SK-N-SH (cell line): ENCODE results near the gene SPEF2.

Experiments used
- CTCF ChIP-seq: fragments of 200-600 bp; sonication (generic); IDR thresholded peaks from 2 replicates; pipeline ENCODE4 v1.6.1; 2017; ENCODE audit warnings: antibody characterized with exemption, mild to moderate bottlenecking, moderate library complexity
- EP300 ChIP-seq, 2 experiments: IDR thresholded peaks; 2 replicates each; pipeline versions ENCODE4 v1.4.0 to v1.6.1; 2012; ENCODE audit warnings: borderline replicate concordance in 1 of 2, low read depth in 1 of 2, low read length in 1 of 2
- FOSL2 ChIP-seq: IDR thresholded peaks from 2 replicates; pipeline ENCODE4 v1.4.0; 2012; ENCODE audit warnings: low read depth, mild to moderate bottlenecking, moderate library complexity, borderline replicate concordance
- GABPA ChIP-seq: IDR thresholded peaks from 2 replicates; pipeline ENCODE4 v1.4.0; 2012; ENCODE audit warnings: low read depth, mild to moderate bottlenecking
- MAX ChIP-seq: IDR thresholded peaks from 2 replicates; pipeline ENCODE4 v1.4.0; 2012; ENCODE audit warnings: low read depth
- MXI1 ChIP-seq: IDR thresholded peaks from 2 replicates; pipeline ENCODE4 v1.6.1; 2012; ENCODE audit warnings: mild to moderate bottlenecking, low read depth, low read length, improper control_type of control experiment
- POLR2AphosphoS5 ChIP-seq: IDR thresholded peaks from 2 replicates; pipeline ENCODE4 v1.6.1; 2012; ENCODE audit warnings: low read depth, low read length
- SIN3A ChIP-seq: IDR thresholded peaks from 2 replicates; pipeline ENCODE4 v1.6.1; 2012; ENCODE audit warnings: low read depth, mild to moderate bottlenecking, low read length, moderate library complexity, borderline replicate concordance
- SMC3 ChIP-seq: IDR thresholded peaks from 2 replicates; pipeline ENCODE4 v1.6.1; 2012; ENCODE audit warnings: low read depth, low read length, improper control_type of control experiment
- TAF1 ChIP-seq: IDR thresholded peaks from 2 replicates; pipeline ENCODE4 v1.6.1; 2012; ENCODE audit warnings: low read depth, mild to moderate bottlenecking, low read length, moderate library complexity, borderline replicate concordance
- TCF12 ChIP-seq: IDR thresholded peaks from 2 replicates; pipeline ENCODE4 v1.4.0; 2012
- TEAD4 ChIP-seq: IDR thresholded peaks from 2 replicates; pipeline ENCODE4 v1.4.0; 2012; ENCODE audit warnings: mild to moderate bottlenecking, borderline replicate concordance; ENCODE audit not compliant: insufficient read depth
- YY1 ChIP-seq: IDR thresholded peaks from 2 replicates; pipeline ENCODE4 v1.4.0; 2012; ENCODE audit warnings: low read depth, mild to moderate bottlenecking
- ZBTB33 ChIP-seq: IDR thresholded peaks from 2 replicates; pipeline ENCODE4 v1.4.0; 2012; ENCODE audit warnings: low read depth, borderline replicate concordance

- TF ChIP-seq EP300 (IDR thresholded peaks at IDR 0.05; ENCODE audit: borderline replicate concordance in 1 of 2, low read depth in 1 of 2, low read length in 1 of 2) (no peak), GABPA (no peak), CTCF (no peak), TEAD4 (no peak), POLR2AphosphoS5 (no peak), TCF12 (no peak), SIN3A (no peak), MAX (no peak), ZBTB33 (no peak), FOSL2 (no peak), YY1 (no peak), SMC3 (no peak), MXI1 (no peak), TAF1 (no peak)
Observed at GRCh38 chr5:35794684-35795375, 177.2 kb downstream of the SPEF2 start.
